Brain microvascular endothelial cell (primary cell): Measurements from ENCODE around the gene SFR1.
A peak's percentile ranks its signal among the peaks of the same experiment; 100 is the strongest.

Source experiments
- DNase-seq: peaks from one replicate; pipeline ENCODE4 v3.0.0-alpha.2; 2020
- H3K27ac ChIP-seq: fragments of 250-450 bp; sonication (Bioruptor Pico); 2 replicates; pipeline ENCODE4 v1.5.1; 2020; ENCODE audit warnings: mild to moderate bottlenecking, moderate library complexity
- H3K27me3 ChIP-seq: fragments of 250-450 bp; sonication (Bioruptor Pico); replicated peaks from 2 replicates; pipeline ENCODE4 v1.5.1; 2020; ENCODE audit warnings: mild to moderate bottlenecking
- H3K36me3 ChIP-seq: fragments of 250-450 bp; sonication (Bioruptor Pico); replicated peaks from 2 replicates; pipeline ENCODE4 v1.5.1; 2020; ENCODE audit warnings: mild to moderate bottlenecking
- H3K4me3 ChIP-seq: 2 replicates; pipeline ENCODE4 v1.5.1; 2011; ENCODE audit warnings: low read depth, mild to moderate bottlenecking, control low read depth, low read length, moderate library complexity
- in situ Hi-C: cut with HindIII; loops from 2 replicates; pipeline ENCODE4 v1.10.0; 2017; ENCODE audit warnings: low sequenced_read_pairs, low pct_ligation_motif_present
- TF ChIP-seq, protein P1 (sequence below): IDR thresholded peaks from 2 replicates; pipeline ENCODE4 v1.5.1; 2011; ENCODE audit warnings: low read depth, mild to moderate bottlenecking, moderate library complexity, low read length, control low read depth, inconsistent platforms; ENCODE audit errors: missing control alignments

Gene SFR1

GRCh38 chr10:104120903-104121484, 977 bp upstream of the SFR1 start:
- TF ChIP-seq, protein P1, sequence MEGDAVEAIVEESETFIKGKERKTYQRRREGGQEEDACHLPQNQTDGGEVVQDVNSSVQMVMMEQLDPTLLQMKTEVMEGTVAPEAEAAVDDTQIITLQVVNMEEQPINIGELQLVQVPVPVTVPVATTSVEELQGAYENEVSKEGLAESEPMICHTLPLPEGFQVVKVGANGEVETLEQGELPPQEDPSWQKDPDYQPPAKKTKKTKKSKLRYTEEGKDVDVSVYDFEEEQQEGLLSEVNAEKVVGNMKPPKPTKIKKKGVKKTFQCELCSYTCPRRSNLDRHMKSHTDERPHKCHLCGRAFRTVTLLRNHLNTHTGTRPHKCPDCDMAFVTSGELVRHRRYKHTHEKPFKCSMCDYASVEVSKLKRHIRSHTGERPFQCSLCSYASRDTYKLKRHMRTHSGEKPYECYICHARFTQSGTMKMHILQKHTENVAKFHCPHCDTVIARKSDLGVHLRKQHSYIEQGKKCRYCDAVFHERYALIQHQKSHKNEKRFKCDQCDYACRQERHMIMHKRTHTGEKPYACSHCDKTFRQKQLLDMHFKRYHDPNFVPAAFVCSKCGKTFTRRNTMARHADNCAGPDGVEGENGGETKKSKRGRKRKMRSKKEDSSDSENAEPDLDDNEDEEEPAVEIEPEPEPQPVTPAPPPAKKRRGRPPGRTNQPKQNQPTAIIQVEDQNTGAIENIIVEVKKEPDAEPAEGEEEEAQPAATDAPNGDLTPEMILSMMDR: no peak
- in situ Hi-C loops: no loop called here
- peak overlapping the region; percentile 98 for H3K27ac ChIP-seq
- H3K36me3 ChIP-seq: no peaks in the 10 kb centered on the region
- peak overlapping the region; percentile 65 for H3K4me3 ChIP-seq
- H3K27me3 ChIP-seq: no peaks in the 10 kb centered on the region
- peak; percentile 98 for DNase-seq

GRCh38 chr10:104122225-104123107, 495 bp downstream of the SFR1 start:
- TF ChIP-seq, protein P1: no peak
- Histone ChIP-seq H3K4me3 (peak overlapping the region; percentile 83), H3K27ac (peak overlapping the region; percentile 51), H3K36me3 (no peaks in the 10 kb centered on the region), H3K27me3 (no peaks in the 10 kb centered on the region)
- in situ Hi-C loops: no loop called here
- DNase-seq: no peak

DNA sequence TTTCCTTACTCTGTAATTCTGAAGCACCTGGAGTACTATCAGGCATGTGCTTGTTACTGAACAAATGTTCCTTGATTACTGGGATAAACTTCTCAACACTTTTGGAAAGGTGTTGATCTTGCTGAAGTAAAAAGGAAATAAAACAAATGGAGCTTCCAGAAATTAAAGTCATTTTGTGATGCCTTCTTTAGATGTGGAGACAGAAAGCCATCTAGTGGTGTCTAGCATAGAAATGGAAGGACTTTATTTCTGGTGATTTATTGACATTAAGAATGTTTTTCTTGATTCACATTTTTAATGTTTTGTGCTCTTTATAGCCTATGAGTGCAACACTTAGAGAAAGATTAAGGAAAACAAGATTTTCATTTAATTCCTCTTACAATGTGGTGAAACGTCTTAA, 1.4 kb downstream of the SFR1 start:
- no peaks in the 10 kb centered on the region for H3K27me3 ChIP-seq
- no peak for DNase-seq
- TF ChIP-seq, protein P1: peak; percentile 33
- no peaks in the 10 kb centered on the region for H3K36me3 ChIP-seq
- no peak overlapping the region for H3K27ac ChIP-seq
- in situ Hi-C loops: no loop called here
- H3K4me3 ChIP-seq: no peak overlapping the region

DNA sequence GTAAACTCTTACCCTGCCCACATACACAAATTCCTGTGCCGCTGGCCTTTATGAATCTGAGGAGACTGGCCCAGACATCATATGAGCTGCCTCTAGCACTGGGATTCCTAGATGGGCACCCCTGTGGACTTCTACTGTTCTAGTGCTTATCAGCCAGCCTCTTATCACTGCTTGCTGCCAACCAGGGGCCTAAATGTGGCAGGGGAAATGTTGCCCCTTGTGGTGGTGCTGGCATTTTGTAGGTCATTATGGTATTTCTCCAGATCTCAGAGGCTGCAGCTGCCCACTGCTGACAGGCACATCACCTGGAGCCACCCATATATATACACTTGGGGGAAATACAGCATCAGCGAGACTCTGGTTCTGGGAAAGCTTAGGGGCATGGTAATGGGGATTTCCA, 5.4 kb downstream of the SFR1 start:
- Histone ChIP-seq H3K36me3 (no peaks in the 10 kb centered on the region), H3K27me3 (no peaks in the 10 kb centered on the region), H3K27ac (no peak overlapping the region), H3K4me3 (no peak overlapping the region)
- DNase-seq: no peak
- TF ChIP-seq, protein P1: peak; percentile 40
- in situ Hi-C loops: no loop called here

DNA sequence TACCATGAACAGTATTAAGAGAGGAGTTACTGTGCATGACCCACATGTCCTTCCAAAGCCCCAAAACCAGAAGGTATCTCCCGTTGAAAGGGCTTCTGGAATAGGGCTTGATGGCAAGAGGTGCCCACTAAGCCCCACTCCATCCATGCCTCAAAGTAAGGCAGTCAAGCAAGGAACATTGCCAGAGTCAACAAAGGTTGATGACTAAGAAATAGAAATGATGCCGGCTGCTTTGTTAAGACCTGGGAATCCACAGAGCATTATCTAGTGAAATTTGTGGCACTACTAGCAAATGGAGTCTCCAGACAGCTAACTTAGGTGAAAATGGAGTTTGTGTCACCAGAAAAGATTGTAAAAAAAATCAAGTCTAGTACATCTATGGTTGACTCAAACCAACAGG, 6.2 kb downstream of the SFR1 start:
- Histone ChIP-seq H3K27ac (no peak overlapping the region), H3K4me3 (no peak overlapping the region), H3K27me3 (no peaks in the 10 kb centered on the region), H3K36me3 (no peaks in the 10 kb centered on the region)
- TF ChIP-seq, protein P1: no peak
- DNase-seq: no peak
- in situ Hi-C loops: no loop called here
